OCI-LY3 (cell line): Measurements from ENCODE around the gene ACLY.

Experiments
- H2AFZ ChIP-seq: fragments of 200-600, 300-600 bp; shearing (Covaris generic); 2 replicates; pipeline ENCODE4 v1.6.0; 2014; ENCODE audit warnings: antibody characterized with exemption, low read depth, low read length
- H3K27ac ChIP-seq: fragments of 200-600, 300-600 bp; sonication (generic); 2 replicates; pipeline ENCODE4 v1.5.1; 2014; ENCODE audit warnings: mild to moderate bottlenecking, low read length, moderate library complexity, mixed read lengths
- H3K27me3 ChIP-seq: fragments of 200-600, 300-600 bp; sonication (generic); 2 replicates; pipeline ENCODE4 v1.6.1; 2014; ENCODE audit warnings: low read depth, low read length, mixed read lengths
- H3K36me3 ChIP-seq: fragments of 200-600, 300-600 bp; sonication (generic); replicated peaks from 2 replicates; pipeline ENCODE3; 2014; ENCODE audit warnings: low read depth, low read length, mixed read lengths
- H3K4me1 ChIP-seq: fragments of 300-600, 200-600 bp; sonication (generic); 2 replicates; pipeline ENCODE4 v1.6.1; 2014; ENCODE audit warnings: low read length, mixed read lengths
- H3K4me2 ChIP-seq: fragments of 200-600, 300-600 bp; sonication (generic); 2 replicates; pipeline ENCODE4 v1.6.1; 2014; ENCODE audit warnings: low read length, mixed read lengths
- H3K4me3 ChIP-seq: fragments of 300-600, 200-600 bp; sonication (generic); 2 replicates; pipeline ENCODE4 v1.5.1; 2014; ENCODE audit warnings: antibody characterized with exemption, mild to moderate bottlenecking, low read length, moderate library complexity
- H3K79me2 ChIP-seq: fragments of 300-600, 200-600 bp; shearing (Covaris generic); 2 replicates; pipeline ENCODE4 v1.6.1; 2014; ENCODE audit warnings: mild to moderate bottlenecking, low read length, mixed read lengths
- H3K9ac ChIP-seq: fragments of 300-600, 200-600 bp; shearing (Covaris generic); 2 replicates; pipeline ENCODE4 v1.6.0; 2014; ENCODE audit warnings: mild to moderate bottlenecking, low read length, moderate library complexity
- H3K9me3 ChIP-seq: fragments of 200-600, 300-600 bp; shearing (Covaris generic); 2 replicates; pipeline ENCODE4 v1.6.1; 2014; ENCODE audit warnings: low read length, mixed read lengths; ENCODE audit not compliant: insufficient read depth
- H4K20me1 ChIP-seq: fragments of 200-600, 300-600 bp; sonication (generic); 2 replicates; pipeline ENCODE4 v1.6.1; 2016; ENCODE audit warnings: low read length, mixed read lengths; ENCODE audit not compliant: insufficient read depth
- CTCF ChIP-seq: fragments of 200-600, 300-600 bp; sonication (generic); IDR thresholded peaks from 2 replicates; pipeline ENCODE4 v1.5.1; 2014; ENCODE audit warnings: antibody characterized with exemption, low read length, low read depth
- EZH2phosphoT487 ChIP-seq: fragments of 200-600 bp; shearing (Covaris generic); IDR thresholded peaks from 2 replicates; pipeline ENCODE4 v1.6.1; 2018; ENCODE audit warnings: antibody characterized with exemption, mixed run types, low read depth

The ACLY gene

GRCh38 chr17:41873559-41874292 lies 45.0 kb downstream of the ACLY start:
- no peak overlapping the region for H3K4me3 ChIP-seq
- H2AFZ ChIP-seq, result no peak overlapping the region
- peaks cover 58% of the 10 kb centered on the region for H3K36me3 ChIP-seq
- no peaks in the 10 kb centered on the region for H4K20me1 ChIP-seq
- no peaks in the 10 kb centered on the region for H3K27me3 ChIP-seq
- H3K4me2 ChIP-seq, result no peak overlapping the region
- H3K27ac ChIP-seq, result no peak overlapping the region
- H3K9me3 ChIP-seq, result no peaks in the 10 kb centered on the region
- no peak overlapping the region for H3K9ac ChIP-seq
- no peaks in the 10 kb centered on the region for H3K4me1 ChIP-seq
- no peaks in the 10 kb centered on the region for H3K79me2 ChIP-seq
- TF ChIP-seq CTCF (no peak), EZH2phosphoT487 (no peak)

- Histone ChIP-seq H3K4me3 (no peak overlapping the region), H3K9ac (no peak overlapping the region), H4K20me1 (no peaks in the 10 kb centered on the region), H3K36me3 (peaks cover 55% of the 10 kb centered on the region), H3K27me3 (no peaks in the 10 kb centered on the region), H3K9me3 (no peaks in the 10 kb centered on the region), H3K4me1 (no peaks in the 10 kb centered on the region), H2AFZ (no peak overlapping the region), H3K27ac (no peak overlapping the region), H3K4me2 (no peak overlapping the region), H3K79me2 (no peaks in the 10 kb centered on the region)
- TF ChIP-seq EZH2phosphoT487 (no peak), CTCF (no peak)
Measured at GRCh38 chr17:41871789-41872188, 47.0 kb downstream of the ACLY start.

- no peak overlapping the region for H3K9ac ChIP-seq
- H3K27ac ChIP-seq, result no peak overlapping the region
- H3K4me1 ChIP-seq, result no peaks in the 10 kb centered on the region
- H3K27me3 ChIP-seq, result no peaks in the 10 kb centered on the region
- peaks cover 55% of the 10 kb centered on the region for H3K36me3 ChIP-seq
- no peak for TF ChIP-seq CTCF
- TF ChIP-seq EZH2phosphoT487, result no peak
- no peaks in the 10 kb centered on the region for H4K20me1 ChIP-seq
- no peak overlapping the region for H3K4me2 ChIP-seq
- no peaks in the 10 kb centered on the region for H3K79me2 ChIP-seq
- H3K9me3 ChIP-seq, result no peaks in the 10 kb centered on the region
- no peak overlapping the region for H2AFZ ChIP-seq
- H3K4me3 ChIP-seq, result no peak overlapping the region
Measured at GRCh38 chr17:41870627-41871026, 48.1 kb downstream of the ACLY start.

GRCh38 chr17:41870097-41870496 lies 48.7 kb downstream of the ACLY start:
- TF ChIP-seq EZH2phosphoT487 (no peak), CTCF (no peak)
- H3K27me3 ChIP-seq, result no peaks in the 10 kb centered on the region
- H2AFZ ChIP-seq, result no peak overlapping the region
- H3K4me1 ChIP-seq, result no peaks in the 10 kb centered on the region
- H3K9me3 ChIP-seq, result no peaks in the 10 kb centered on the region
- H3K4me3 ChIP-seq, result no peak overlapping the region
- H3K4me2 ChIP-seq, result no peak overlapping the region
- H4K20me1 ChIP-seq, result no peaks in the 10 kb centered on the region
- H3K36me3 ChIP-seq, result peaks cover 55% of the 10 kb centered on the region
- H3K27ac ChIP-seq, result no peak overlapping the region
- peaks cover under 1% of the 10 kb centered on the region for H3K79me2 ChIP-seq
- no peak overlapping the region for H3K9ac ChIP-seq
